OCI-LY3 (cell line): Measurements from ENCODE around the gene ITGBL1.

ENCODE experiments used
- H2AFZ ChIP-seq: fragments of 200-600, 300-600 bp; shearing (Covaris generic); 2 replicates; pipeline ENCODE4 v1.6.0; 2014; ENCODE audit warnings: antibody characterized with exemption, low read depth, low read length
- H3K27ac ChIP-seq: fragments of 200-600, 300-600 bp; sonication (generic); 2 replicates; pipeline ENCODE4 v1.5.1; 2014; ENCODE audit warnings: mild to moderate bottlenecking, low read length, moderate library complexity, mixed read lengths
- H3K27me3 ChIP-seq: fragments of 200-600, 300-600 bp; sonication (generic); 2 replicates; pipeline ENCODE4 v1.6.1; 2014; ENCODE audit warnings: low read depth, low read length, mixed read lengths
- H3K36me3 ChIP-seq: fragments of 200-600, 300-600 bp; sonication (generic); replicated peaks from 2 replicates; pipeline ENCODE3; 2014; ENCODE audit warnings: low read depth, low read length, mixed read lengths
- H3K4me1 ChIP-seq: fragments of 300-600, 200-600 bp; sonication (generic); 2 replicates; pipeline ENCODE4 v1.6.1; 2014; ENCODE audit warnings: low read length, mixed read lengths
- H3K4me2 ChIP-seq: fragments of 200-600, 300-600 bp; sonication (generic); 2 replicates; pipeline ENCODE4 v1.6.1; 2014; ENCODE audit warnings: low read length, mixed read lengths
- H3K4me3 ChIP-seq: fragments of 300-600, 200-600 bp; sonication (generic); 2 replicates; pipeline ENCODE4 v1.5.1; 2014; ENCODE audit warnings: antibody characterized with exemption, mild to moderate bottlenecking, low read length, moderate library complexity
- H3K79me2 ChIP-seq: fragments of 300-600, 200-600 bp; shearing (Covaris generic); 2 replicates; pipeline ENCODE4 v1.6.1; 2014; ENCODE audit warnings: mild to moderate bottlenecking, low read length, mixed read lengths
- H3K9ac ChIP-seq: fragments of 300-600, 200-600 bp; shearing (Covaris generic); 2 replicates; pipeline ENCODE4 v1.6.0; 2014; ENCODE audit warnings: mild to moderate bottlenecking, low read length, moderate library complexity
- H3K9me3 ChIP-seq: fragments of 200-600, 300-600 bp; shearing (Covaris generic); 2 replicates; pipeline ENCODE4 v1.6.1; 2014; ENCODE audit warnings: low read length, mixed read lengths; ENCODE audit not compliant: insufficient read depth
- H4K20me1 ChIP-seq: fragments of 200-600, 300-600 bp; sonication (generic); 2 replicates; pipeline ENCODE4 v1.6.1; 2016; ENCODE audit warnings: low read length, mixed read lengths; ENCODE audit not compliant: insufficient read depth
- EZH2phosphoT487 ChIP-seq: fragments of 200-600 bp; shearing (Covaris generic); IDR thresholded peaks from 2 replicates; pipeline ENCODE4 v1.6.1; 2018; ENCODE audit warnings: antibody characterized with exemption, mixed run types, low read depth
- TF ChIP-seq, protein P1 (sequence below): fragments of 200-600, 300-600 bp; sonication (generic); IDR thresholded peaks from 2 replicates; pipeline ENCODE4 v1.5.1; 2014; ENCODE audit warnings: antibody characterized with exemption, low read length, low read depth

The ITGBL1 gene

DNA sequence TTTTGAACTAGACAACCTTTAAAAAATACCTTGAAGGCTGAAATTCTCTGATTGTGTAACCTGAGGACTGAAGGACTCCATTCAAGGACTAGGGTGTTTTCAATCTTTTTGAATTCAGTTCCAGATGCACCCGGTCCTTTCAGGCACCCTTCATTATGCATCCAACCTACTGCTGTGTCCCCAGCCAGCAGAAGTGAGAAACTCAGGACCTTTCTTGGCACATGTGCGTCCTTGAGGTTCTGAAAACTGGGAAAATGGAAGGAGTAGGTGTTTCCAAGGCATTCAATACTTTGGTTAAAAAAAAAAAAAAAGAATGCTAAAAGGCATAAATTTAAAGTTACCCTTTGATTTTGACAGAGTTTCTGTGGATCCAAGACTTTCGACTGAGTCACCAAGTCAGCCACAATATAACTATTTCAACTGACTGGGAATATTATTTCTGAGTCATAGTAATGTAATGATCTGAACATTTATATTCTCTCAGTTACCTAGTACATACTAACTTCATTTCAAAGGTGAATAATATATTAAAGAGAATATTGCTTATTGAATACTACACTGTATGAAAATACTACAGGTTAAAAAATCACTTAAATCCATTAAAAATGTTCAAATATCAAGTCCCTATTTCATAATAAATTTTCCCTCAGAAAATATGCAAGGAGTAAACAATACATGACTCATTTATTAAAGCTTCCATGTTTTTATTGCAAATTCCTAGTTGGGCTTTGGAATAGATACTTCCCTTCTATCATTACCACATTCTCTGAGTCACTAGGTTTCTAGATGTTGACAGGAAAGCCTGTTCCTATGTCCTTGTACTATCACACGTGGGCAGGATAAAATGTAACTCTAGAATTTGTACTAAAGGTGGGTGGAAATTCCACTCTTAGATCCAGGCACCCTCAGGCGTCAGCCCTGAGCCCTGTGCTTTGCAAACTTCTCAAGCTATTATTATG, 2.4 kb upstream of the ITGBL1 start:
- Histone ChIP-seq H3K27ac (no peak overlapping the region), H3K9ac (no peak overlapping the region), H2AFZ (no peak overlapping the region), H3K4me1 (peaks cover 13% of the 10 kb centered on the region), H3K36me3 (no peaks in the 10 kb centered on the region), H3K4me3 (no peak overlapping the region), H3K27me3 (no peaks in the 10 kb centered on the region), H3K4me2 (no peak overlapping the region), H4K20me1 (no peaks in the 10 kb centered on the region), H3K79me2 (no peaks in the 10 kb centered on the region), H3K9me3 (no peaks in the 10 kb centered on the region)
- TF ChIP-seq, protein P1, sequence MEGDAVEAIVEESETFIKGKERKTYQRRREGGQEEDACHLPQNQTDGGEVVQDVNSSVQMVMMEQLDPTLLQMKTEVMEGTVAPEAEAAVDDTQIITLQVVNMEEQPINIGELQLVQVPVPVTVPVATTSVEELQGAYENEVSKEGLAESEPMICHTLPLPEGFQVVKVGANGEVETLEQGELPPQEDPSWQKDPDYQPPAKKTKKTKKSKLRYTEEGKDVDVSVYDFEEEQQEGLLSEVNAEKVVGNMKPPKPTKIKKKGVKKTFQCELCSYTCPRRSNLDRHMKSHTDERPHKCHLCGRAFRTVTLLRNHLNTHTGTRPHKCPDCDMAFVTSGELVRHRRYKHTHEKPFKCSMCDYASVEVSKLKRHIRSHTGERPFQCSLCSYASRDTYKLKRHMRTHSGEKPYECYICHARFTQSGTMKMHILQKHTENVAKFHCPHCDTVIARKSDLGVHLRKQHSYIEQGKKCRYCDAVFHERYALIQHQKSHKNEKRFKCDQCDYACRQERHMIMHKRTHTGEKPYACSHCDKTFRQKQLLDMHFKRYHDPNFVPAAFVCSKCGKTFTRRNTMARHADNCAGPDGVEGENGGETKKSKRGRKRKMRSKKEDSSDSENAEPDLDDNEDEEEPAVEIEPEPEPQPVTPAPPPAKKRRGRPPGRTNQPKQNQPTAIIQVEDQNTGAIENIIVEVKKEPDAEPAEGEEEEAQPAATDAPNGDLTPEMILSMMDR = no peak
- no peak for TF ChIP-seq EZH2phosphoT487

DNA sequence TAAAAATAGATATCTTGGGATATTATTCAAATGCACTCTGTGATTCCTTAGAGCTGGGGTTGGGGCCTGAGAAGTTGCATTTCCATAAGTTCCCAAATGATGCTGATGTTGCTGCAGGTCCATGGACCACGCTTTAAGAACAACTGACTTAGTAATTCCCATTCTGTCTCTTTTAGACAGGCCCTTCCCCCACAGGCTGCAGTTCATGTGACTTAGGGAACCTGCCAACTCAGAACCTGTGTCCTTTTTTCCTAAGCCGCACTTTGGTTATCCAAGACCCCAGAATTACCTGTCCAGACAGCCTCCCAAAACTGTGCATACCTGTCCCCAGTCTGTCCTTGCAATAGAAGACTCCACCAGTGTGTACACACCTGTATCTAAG, 1.7 kb upstream of the ITGBL1 start:
- H4K20me1 ChIP-seq = no peaks in the 10 kb centered on the region
- no peak overlapping the region for H3K4me3 ChIP-seq
- no peak overlapping the region for H3K4me2 ChIP-seq
- H3K9ac ChIP-seq = no peak overlapping the region
- no peak overlapping the region for H3K27ac ChIP-seq
- TF ChIP-seq EZH2phosphoT487 = no peak
- TF ChIP-seq, protein P1 = no peak
- H3K27me3 ChIP-seq = 0 out of 2 replicates have a peak, but pooled peaks cover under 1% of the 10 kb centered on the region
- no peaks in the 10 kb centered on the region for H3K9me3 ChIP-seq
- peaks cover 13% of the 10 kb centered on the region for H3K4me1 ChIP-seq
- no peaks in the 10 kb centered on the region for H3K36me3 ChIP-seq
- H2AFZ ChIP-seq = no peak overlapping the region
- H3K79me2 ChIP-seq = no peaks in the 10 kb centered on the region

DNA sequence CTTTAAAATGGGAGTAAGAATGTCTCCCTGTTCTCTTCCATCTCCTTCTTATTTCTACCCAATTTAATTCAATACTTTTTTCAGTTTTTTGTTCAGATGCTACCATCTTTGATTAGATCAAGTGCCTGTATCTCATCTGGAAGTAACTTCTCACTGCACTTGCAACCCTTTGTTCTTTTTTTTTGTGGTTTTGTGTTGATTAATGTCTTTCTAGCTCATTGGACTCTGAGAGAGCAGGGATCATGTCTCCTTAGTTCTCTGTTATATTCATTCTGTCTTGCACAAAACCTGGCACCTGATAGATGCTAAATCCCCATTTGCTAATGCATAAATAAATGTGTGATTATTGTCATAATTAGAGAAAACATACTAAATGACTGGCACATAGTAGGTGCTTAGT, 834 bp upstream of the ITGBL1 start:
- H2AFZ ChIP-seq = no peak overlapping the region
- no peaks in the 10 kb centered on the region for H3K36me3 ChIP-seq
- H4K20me1 ChIP-seq = no peaks in the 10 kb centered on the region
- H3K4me3 ChIP-seq = no peak overlapping the region
- H3K9me3 ChIP-seq = no peaks in the 10 kb centered on the region
- H3K79me2 ChIP-seq = no peaks in the 10 kb centered on the region
- no peak overlapping the region for H3K4me2 ChIP-seq
- H3K4me1 ChIP-seq = peaks cover 13% of the 10 kb centered on the region
- TF ChIP-seq, protein P1 = no peak
- H3K27me3 ChIP-seq = 0 out of 2 replicates have a peak, but pooled peaks cover 4% of the 10 kb centered on the region
- H3K27ac ChIP-seq = no peak overlapping the region
- H3K9ac ChIP-seq = no peak overlapping the region

DNA sequence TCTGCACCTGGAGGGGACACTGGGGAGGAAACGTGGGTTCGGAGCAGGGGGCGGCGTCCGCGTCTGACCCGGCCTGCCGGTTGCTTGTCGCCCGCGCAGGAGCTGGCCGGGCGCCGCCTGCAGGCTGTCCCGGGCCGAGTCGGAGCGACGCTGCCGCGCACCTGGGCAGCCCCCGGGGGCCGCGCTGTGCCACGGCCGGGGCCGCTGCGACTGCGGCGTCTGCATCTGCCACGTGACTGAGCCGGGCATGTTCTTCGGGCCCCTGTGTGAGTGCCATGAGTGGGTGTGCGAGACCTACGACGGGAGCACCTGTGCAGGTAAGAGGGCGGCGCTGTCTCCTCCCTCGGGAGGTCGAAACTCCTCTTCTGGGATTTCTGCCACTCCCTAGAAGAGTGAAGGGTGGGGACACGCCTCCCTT, 1.3 kb downstream of the ITGBL1 start:
- no peak overlapping the region for H2AFZ ChIP-seq
- no peak overlapping the region for H3K9ac ChIP-seq
- H3K79me2 ChIP-seq = no peaks in the 10 kb centered on the region
- no peaks in the 10 kb centered on the region for H3K36me3 ChIP-seq
- H3K4me1 ChIP-seq = peaks cover 13% of the 10 kb centered on the region
- no peak overlapping the region for H3K27ac ChIP-seq
- H3K27me3 ChIP-seq = 0 out of 2 replicates have a peak, but pooled peaks cover 4% of the 10 kb centered on the region
- no peak for TF ChIP-seq EZH2phosphoT487
- TF ChIP-seq, protein P1 = no peak
- H3K4me2 ChIP-seq = peak overlapping the region; percentile 62
- no peaks in the 10 kb centered on the region for H3K9me3 ChIP-seq
- no peaks in the 10 kb centered on the region for H4K20me1 ChIP-seq
- H3K4me3 ChIP-seq = no peak overlapping the region
